ENCODE results near the gene IGF1R. TPM values are rescaled to one million over a fixed set of nuclear protein-coding genes. Genes with fewer than 3 reads are reported as not detected.

Gene IGF1R
- total and polyA plus RNA-seq, 4 donors, result 5.9 to 154 (median 27.6) TPM

DNA sequence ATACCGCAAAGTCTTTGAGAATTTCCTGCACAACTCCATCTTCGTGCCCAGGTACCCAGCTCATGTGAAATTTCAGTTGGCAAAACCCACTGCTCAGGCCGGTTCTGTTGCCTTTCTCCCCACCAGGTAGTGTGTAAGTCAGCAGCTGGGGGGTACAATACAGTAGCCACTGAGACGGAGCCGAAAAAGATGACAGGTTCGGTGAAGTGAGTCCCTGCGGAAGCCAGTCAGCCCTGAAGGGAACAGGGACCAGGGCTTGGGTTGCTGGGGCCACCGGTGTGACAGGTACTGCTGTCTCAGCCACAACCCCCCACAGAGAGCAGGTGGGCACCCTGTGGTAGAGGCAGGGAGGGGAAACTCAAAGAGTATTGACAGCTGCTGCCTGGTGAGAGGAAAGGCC is 268.5 kb downstream of the IGF1R start:
- no peak overlapping the region for H3K4me3 ChIP-seq
- peaks cover 22 to 38% (median 34%) of the 10 kb centered on the region in 4 donors for H3K36me3 ChIP-seq (ENCODE audit: control insufficient read depth in 4 of 4, insufficient read depth in 4 of 4, low read length in 4 of 4)
- no peak overlapping the region for H3K27ac ChIP-seq (ENCODE audit: low read depth in 1 of 2, low read length in 1 of 2)
- DNase-seq, result no peak
- no peaks in the 10 kb centered on the region for H3K9me3 ChIP-seq (ENCODE audit: control insufficient read depth in 4 of 4, insufficient read depth in 3 of 4, low read length in 3 of 4)
- ATAC-seq (ENCODE audit: insufficient read depth, low FRiP score), result no peak
- no peak overlapping the region for H3K9ac ChIP-seq (ENCODE audit: insufficient read depth in 1 of 2, low read length in 2 of 2)
- H3K4me1 ChIP-seq (ENCODE audit: control insufficient read depth in 5 of 5, insufficient read depth in 5 of 5, low read length in 5 of 5), result peaks cover 4 to 23% (median 5%) of the 10 kb centered on the region in 5 donors
- TF ChIP-seq, protein P1, sequence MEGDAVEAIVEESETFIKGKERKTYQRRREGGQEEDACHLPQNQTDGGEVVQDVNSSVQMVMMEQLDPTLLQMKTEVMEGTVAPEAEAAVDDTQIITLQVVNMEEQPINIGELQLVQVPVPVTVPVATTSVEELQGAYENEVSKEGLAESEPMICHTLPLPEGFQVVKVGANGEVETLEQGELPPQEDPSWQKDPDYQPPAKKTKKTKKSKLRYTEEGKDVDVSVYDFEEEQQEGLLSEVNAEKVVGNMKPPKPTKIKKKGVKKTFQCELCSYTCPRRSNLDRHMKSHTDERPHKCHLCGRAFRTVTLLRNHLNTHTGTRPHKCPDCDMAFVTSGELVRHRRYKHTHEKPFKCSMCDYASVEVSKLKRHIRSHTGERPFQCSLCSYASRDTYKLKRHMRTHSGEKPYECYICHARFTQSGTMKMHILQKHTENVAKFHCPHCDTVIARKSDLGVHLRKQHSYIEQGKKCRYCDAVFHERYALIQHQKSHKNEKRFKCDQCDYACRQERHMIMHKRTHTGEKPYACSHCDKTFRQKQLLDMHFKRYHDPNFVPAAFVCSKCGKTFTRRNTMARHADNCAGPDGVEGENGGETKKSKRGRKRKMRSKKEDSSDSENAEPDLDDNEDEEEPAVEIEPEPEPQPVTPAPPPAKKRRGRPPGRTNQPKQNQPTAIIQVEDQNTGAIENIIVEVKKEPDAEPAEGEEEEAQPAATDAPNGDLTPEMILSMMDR (IDR thresholded peaks at IDR 0.05; ENCODE audit: control extremely low read depth, extremely low read depth), result no peak
- no peaks in the 10 kb centered on the region for H3K27me3 ChIP-seq (ENCODE audit: control insufficient read depth in 3 of 3, insufficient read depth in 3 of 3, low read length in 2 of 3)
- WGBS, 2 donors, result 95 to 96% methylated on average over 8 of the region's 8 CpGs

DNA sequence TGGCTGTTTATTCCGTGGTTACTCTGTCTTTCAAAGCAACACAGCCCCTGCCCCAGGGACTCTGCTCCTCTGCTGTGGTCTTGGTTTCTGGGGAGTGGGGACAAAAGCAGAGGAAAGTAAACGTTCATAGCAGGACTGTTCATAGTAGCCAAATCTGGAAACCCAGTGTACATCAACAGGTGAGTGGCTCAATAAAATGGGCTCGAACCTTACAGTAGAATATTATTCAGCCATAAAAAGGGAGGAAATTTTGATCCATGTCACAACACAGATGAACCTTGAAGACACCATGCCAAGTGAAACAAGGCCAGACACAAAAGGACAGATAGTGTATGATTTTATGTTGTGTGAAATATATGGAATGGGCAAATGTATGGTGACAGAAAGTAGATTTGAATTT is 269.1 kb downstream of the IGF1R start:
- Histone ChIP-seq H3K9me3 (ENCODE audit: control insufficient read depth in 4 of 4, insufficient read depth in 3 of 4, low read length in 3 of 4) (no peaks in the 10 kb centered on the region), H3K27me3 (ENCODE audit: control insufficient read depth in 3 of 3, insufficient read depth in 3 of 3, low read length in 2 of 3) (no peaks in the 10 kb centered on the region), H3K36me3 (ENCODE audit: control insufficient read depth in 4 of 4, insufficient read depth in 4 of 4, low read length in 4 of 4) (peaks cover 19 to 38% (median 35%) of the 10 kb centered on the region in 4 donors), H3K4me3 (no peak overlapping the region), H3K9ac (ENCODE audit: insufficient read depth in 1 of 2, low read length in 2 of 2) (no peak overlapping the region), H3K4me1 (ENCODE audit: control insufficient read depth in 5 of 5, insufficient read depth in 5 of 5, low read length in 5 of 5) (peaks cover 4 to 23% (median 5%) of the 10 kb centered on the region in 5 donors), H3K27ac (ENCODE audit: low read depth in 1 of 2, low read length in 1 of 2) (no peak overlapping the region)
- DNase-seq (no peak), ATAC-seq (ENCODE audit: insufficient read depth, low FRiP score) (no peak)
- TF ChIP-seq, protein P1 (IDR thresholded peaks at IDR 0.05; ENCODE audit: control extremely low read depth, extremely low read depth), result no peak
- WGBS, 2 donors, result 95 to 98% methylated on average over 3 of the region's 3 CpGs

DNA sequence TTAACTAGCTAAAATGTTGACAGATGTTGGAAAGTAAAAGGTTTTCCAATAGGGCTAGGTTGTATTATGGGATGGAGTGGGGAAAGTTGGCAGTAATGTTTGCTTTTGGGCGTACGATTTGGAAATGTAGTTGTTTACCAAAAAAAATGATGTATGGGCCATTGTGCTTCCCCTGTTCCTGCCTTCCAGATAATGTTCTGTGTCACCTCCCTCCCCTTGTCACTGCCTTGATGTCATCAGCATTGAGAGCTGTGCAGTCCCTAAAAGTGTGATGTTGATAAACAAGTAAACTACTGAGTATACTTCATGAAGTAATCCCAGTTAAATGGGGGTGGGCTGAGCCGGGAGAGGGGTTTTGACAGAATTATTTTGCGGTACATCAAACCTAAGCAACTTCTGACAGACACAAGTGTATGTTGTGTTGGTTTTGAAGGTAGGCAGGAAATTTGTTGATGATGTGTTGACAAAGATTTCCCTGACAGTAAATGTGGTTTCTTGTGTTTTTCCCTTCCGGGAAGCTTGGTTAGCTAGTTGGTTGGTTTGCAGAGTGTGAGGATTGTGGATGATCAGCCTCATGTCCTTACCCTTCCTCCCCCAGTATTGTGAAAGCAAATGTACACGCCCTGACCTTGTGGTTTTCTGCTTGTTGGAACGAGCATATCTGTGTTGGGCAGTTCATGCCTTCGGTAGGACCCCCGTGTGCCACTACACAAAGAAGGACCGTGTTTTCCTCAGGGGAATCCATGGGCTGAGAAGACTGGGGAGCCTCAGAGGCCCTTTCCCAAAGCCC is 271.9 kb downstream of the IGF1R start:
- ATAC-seq (ENCODE audit: insufficient read depth, low FRiP score) (no peak), DNase-seq (peak in 1 of 3 donors; percentile 56)
- Histone ChIP-seq H3K36me3 (ENCODE audit: control insufficient read depth in 4 of 4, insufficient read depth in 4 of 4, low read length in 4 of 4) (peaks cover 26 to 46% (median 38%) of the 10 kb centered on the region in 4 donors), H3K4me1 (ENCODE audit: control insufficient read depth in 5 of 5, insufficient read depth in 5 of 5, low read length in 5 of 5) (peaks cover 0 to 34% (median 8%) of the 10 kb centered on the region in 5 donors), H3K27me3 (ENCODE audit: control insufficient read depth in 3 of 3, insufficient read depth in 3 of 3, low read length in 2 of 3) (no peaks in the 10 kb centered on the region), H3K4me3 (no peak overlapping the region), H3K9me3 (ENCODE audit: control insufficient read depth in 4 of 4, insufficient read depth in 3 of 4, low read length in 3 of 4) (no peaks in the 10 kb centered on the region), H3K9ac (ENCODE audit: insufficient read depth in 1 of 2, low read length in 2 of 2) (no peak overlapping the region), H3K27ac (ENCODE audit: low read depth in 1 of 2, low read length in 1 of 2) (no peak overlapping the region)
- TF ChIP-seq, protein P1 (IDR thresholded peaks at IDR 0.05; ENCODE audit: control extremely low read depth, extremely low read depth), result no peak
- 61 to 73% methylated on average over 10 of the region's 10 CpGs for WGBS, 2 donors

Data from lung (tissue), 12 donors.